OCI-LY7 (cell line): Measurements from ENCODE around the gene ARL15. TPM values are rescaled to one million over a fixed set of nuclear protein-coding genes. Genes with fewer than 3 reads are reported as not detected.

Experiments used
- BruUV-seq: library from RNA; stranded (reverse); fragments of 400-500 nt; replicated peaks from 2 replicates; lab custom pipeline; 2021; lab: Mats Ljungman, UMichigan
- CTCF ChIA-PET: fragments of 300-600 bp; sonication (Branson Sonifier 250); formaldehyde crosslinking; loops from one replicate; lab custom pipeline; 2022; ENCODE audit warnings: antibody characterized with exemption; ENCODE audit not compliant: unreplicated experiment; lab: Charles Lee
- POLR2A ChIA-PET: fragments of 300-600 bp; sonication (Branson Sonifier 250); formaldehyde crosslinking; loops from one replicate; lab custom pipeline; 2022; ENCODE audit warnings: antibody characterized with exemption; lab: Charles Lee
- DNase-seq: peaks from one replicate; pipeline ENCODE4 v3.0.0-alpha.2; 2015; ENCODE audit warnings: low spot score
- H2AFZ ChIP-seq: fragments of 200-600 bp; sonication (generic), shearing (Covaris generic); 2 replicates; pipeline ENCODE4 v1.6.1; 2014; ENCODE audit warnings: mild to moderate bottlenecking, antibody characterized with exemption, low read length, moderate library complexity
- H3K27ac ChIP-seq: fragments of 200-600 bp; sonication (generic); 2 replicates; pipeline ENCODE4 v1.5.1; 2014; ENCODE audit warnings: mixed run types, low read depth, mild to moderate bottlenecking, moderate library complexity, low read length, inconsistent platforms; ENCODE audit not compliant: poor library complexity, severe bottlenecking
- H3K36me3 ChIP-seq: fragments of 200-600 bp; sonication (generic); 2 replicates; pipeline ENCODE4 v1.6.1; 2014; ENCODE audit warnings: mild to moderate bottlenecking, antibody characterized with exemption, low read length, moderate library complexity, mixed read lengths; ENCODE audit not compliant: insufficient read depth
- H3K4me1 ChIP-seq: fragments of 200-600 bp; sonication (generic); 2 replicates; pipeline ENCODE4 v1.5.1; 2014; ENCODE audit warnings: mild to moderate bottlenecking, low read length; ENCODE audit not compliant: insufficient read depth, poor library complexity, severe bottlenecking
- H3K4me2 ChIP-seq: fragments of 200-600 bp; sonication (generic); 2 replicates; pipeline ENCODE4 v1.6.1; 2014; ENCODE audit warnings: mild to moderate bottlenecking, low read length
- H3K4me3 ChIP-seq: fragments of 200-600 bp; sonication (generic); 2 replicates; pipeline ENCODE4 v1.5.1; 2014; ENCODE audit warnings: mild to moderate bottlenecking, low read depth, low read length; ENCODE audit not compliant: poor library complexity, severe bottlenecking
- H3K79me2 ChIP-seq: fragments of 200-600 bp; sonication (generic); 2 replicates; pipeline ENCODE4 v1.6.1; 2016; ENCODE audit warnings: low read depth, mild to moderate bottlenecking, low read length, moderate library complexity, mixed read lengths; ENCODE audit not compliant: insufficient read depth
- H3K9me2 ChIP-seq: fragments of 200-600 bp; sonication (generic); 2 replicates; pipeline ENCODE4 v1.6.1; 2016; ENCODE audit warnings: mild to moderate bottlenecking, low read length, mixed read lengths; ENCODE audit not compliant: insufficient read depth
- H3K9me3 ChIP-seq: fragments of 200-600 bp; sonication (generic); 2 replicates; pipeline ENCODE4 v1.6.1; 2014; ENCODE audit warnings: mild to moderate bottlenecking, mixed run types, low read length, mixed read lengths
- H4K20me1 ChIP-seq: fragments of 200-600 bp; sonication (generic); 2 replicates; pipeline ENCODE4 v1.6.1; 2014; ENCODE audit warnings: mild to moderate bottlenecking, antibody characterized with exemption, low read length, moderate library complexity, mixed read lengths; ENCODE audit not compliant: insufficient read depth
- EZH2phosphoT487 ChIP-seq: fragments of 200-600 bp; sonication (generic); IDR thresholded peaks from 2 replicates; pipeline ENCODE4 v1.6.1; 2018; ENCODE audit warnings: low read depth, borderline replicate concordance, mild to moderate bottlenecking, mixed run types, antibody characterized with exemption, low read length, moderate library complexity, mixed read lengths
- intact Hi-C: fragments of 100-400 bp; cut with micrococcal nuclease; formaldehyde crosslinking; loops from one replicate; pipeline ENCODE4 v1.10.0; 2022; ENCODE audit not compliant: unreplicated experiment
- total RNA-seq, 2 experiments: library from RNA; depleted of rRNA in 1 of 2; stranded (reverse); fragments of >200 nt in 1 of 2; shearing (Covaris generic) in 1 of 2; gene quantifications; 2 replicates each; pipeline ENCODE4 v1.2.3, GENCODE V29; 2014 to 2022
- TF ChIP-seq, protein P1 (sequence below): fragments of 200-600 bp; sonication (generic); conservative IDR thresholded peaks from 2 replicates; pipeline ENCODE4 v1.5.1; 2014; ENCODE audit warnings: mild to moderate bottlenecking, antibody characterized with exemption, low read length, moderate library complexity, mixed read lengths

Gene ARL15
- total RNA-seq, 2 experiments from 2014 or later, result 18.8 to 24.4 TPM

DNA sequence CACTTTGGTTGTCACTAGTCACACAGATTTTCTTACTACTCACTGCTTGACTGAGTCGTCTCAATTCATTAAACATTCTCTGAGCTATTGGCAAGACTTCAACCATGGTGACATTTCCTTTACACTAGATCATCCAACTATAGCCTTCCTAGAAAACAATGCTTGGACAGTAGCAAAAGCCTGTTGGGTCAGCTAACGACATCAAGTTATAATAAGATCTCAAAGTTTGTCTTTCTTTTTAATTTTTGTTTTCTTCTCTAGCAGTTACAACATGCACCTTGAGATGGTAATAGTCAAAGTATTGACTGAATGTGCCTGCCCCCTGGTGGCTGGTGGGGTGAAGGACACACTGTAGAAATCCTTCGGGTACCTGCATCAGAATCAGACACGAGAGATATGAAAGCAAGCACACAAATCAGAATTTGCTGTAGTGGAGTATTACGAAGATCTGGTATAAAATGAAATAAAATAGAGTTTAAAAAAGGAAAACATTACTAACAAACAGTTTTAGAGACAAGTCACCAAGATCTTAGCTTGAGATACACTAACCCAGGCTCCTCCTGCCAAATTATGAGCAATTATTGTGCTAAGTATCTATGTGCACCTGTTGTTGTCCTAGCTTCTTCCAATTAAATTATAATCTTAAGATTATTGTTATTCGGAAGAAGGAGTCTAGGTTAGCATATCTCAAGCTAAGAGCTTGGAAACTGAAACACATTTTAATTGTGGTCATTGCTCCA, 81.2 kb downstream of the ARL15 start:
- no peaks in the 10 kb centered on the region for H3K9me3 ChIP-seq
- peak; percentile 69 for DNase-seq
- no peaks in the 10 kb centered on the region for H3K9me2 ChIP-seq
- no peak overlapping the region for H3K27ac ChIP-seq
- H3K4me3 ChIP-seq, result no peak overlapping the region
- no peaks in the 10 kb centered on the region for H3K79me2 ChIP-seq
- ChIA-PET POLR2A (interaction anchor here (0.6 to 1.3 kb wide), 3 partner anchors 101 to 987 kb away, joined by 3 to 6 read pairs (median 4); no protein-coding TSS in a partner anchor), CTCF (no interaction called here)
- TF ChIP-seq, protein P1, sequence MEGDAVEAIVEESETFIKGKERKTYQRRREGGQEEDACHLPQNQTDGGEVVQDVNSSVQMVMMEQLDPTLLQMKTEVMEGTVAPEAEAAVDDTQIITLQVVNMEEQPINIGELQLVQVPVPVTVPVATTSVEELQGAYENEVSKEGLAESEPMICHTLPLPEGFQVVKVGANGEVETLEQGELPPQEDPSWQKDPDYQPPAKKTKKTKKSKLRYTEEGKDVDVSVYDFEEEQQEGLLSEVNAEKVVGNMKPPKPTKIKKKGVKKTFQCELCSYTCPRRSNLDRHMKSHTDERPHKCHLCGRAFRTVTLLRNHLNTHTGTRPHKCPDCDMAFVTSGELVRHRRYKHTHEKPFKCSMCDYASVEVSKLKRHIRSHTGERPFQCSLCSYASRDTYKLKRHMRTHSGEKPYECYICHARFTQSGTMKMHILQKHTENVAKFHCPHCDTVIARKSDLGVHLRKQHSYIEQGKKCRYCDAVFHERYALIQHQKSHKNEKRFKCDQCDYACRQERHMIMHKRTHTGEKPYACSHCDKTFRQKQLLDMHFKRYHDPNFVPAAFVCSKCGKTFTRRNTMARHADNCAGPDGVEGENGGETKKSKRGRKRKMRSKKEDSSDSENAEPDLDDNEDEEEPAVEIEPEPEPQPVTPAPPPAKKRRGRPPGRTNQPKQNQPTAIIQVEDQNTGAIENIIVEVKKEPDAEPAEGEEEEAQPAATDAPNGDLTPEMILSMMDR, result peak; percentile 99
- TF ChIP-seq EZH2phosphoT487, result no peak
- H4K20me1 ChIP-seq, result no peaks in the 10 kb centered on the region; the same call in 1 of the 2 replicates
- peaks cover 6% of the 10 kb centered on the region for H3K4me1 ChIP-seq
- intact Hi-C loops, result loop anchor here (5.0 kb wide), 1 partner anchor 1057 kb away; no protein-coding TSS in a partner anchor
- H3K4me2 ChIP-seq, result no peak overlapping the region
- no TSS peak for BruUV-seq
- H2AFZ ChIP-seq, result no peak overlapping the region
- no peaks in the 10 kb centered on the region for H3K36me3 ChIP-seq

DNA sequence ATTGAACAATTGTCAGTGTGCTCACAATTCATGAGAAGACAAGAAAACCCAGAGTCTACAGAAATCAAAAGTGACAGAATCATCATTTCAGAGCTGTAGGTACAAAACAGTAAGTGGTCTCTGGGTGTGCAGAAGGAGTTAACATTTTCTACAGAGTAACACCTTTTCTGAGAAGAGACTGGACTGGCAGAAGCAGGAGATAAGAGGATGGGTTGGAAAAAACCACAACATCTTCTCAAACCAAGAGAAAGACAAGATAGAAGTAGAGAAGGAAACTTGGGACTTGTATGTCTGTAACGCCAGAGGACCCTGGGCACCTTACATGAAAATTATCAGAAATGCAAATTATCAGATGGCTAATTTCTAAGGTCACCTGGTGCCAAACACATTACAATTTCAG, 82.6 kb downstream of the ARL15 start:
- Histone ChIP-seq H3K27ac (no peak overlapping the region), H2AFZ (no peak overlapping the region), H3K4me3 (no peak overlapping the region), H3K4me2 (no peak overlapping the region), H3K4me1 (peaks cover 6% of the 10 kb centered on the region), H3K79me2 (no peaks in the 10 kb centered on the region), H3K9me2 (no peaks in the 10 kb centered on the region), H3K9me3 (no peaks in the 10 kb centered on the region), H3K36me3 (no peaks in the 10 kb centered on the region), H4K20me1 (no peaks in the 10 kb centered on the region; the same call in 1 of the 2 replicates)
- CTCF ChIA-PET, result no interaction called here
- no TSS peak for BruUV-seq
- intact Hi-C loops, result loop anchor here (5.0 kb wide), 1 partner anchor 1055 kb away; no protein-coding TSS in a partner anchor
- TF ChIP-seq, protein P1, result no peak
- TF ChIP-seq EZH2phosphoT487, result no peak
- no peak for DNase-seq
- POLR2A ChIA-PET, result interaction anchor here (1.3 to 1.6 kb wide), 2 partner anchors 14 to 26 kb away, joined by 3 to 4 read pairs; no protein-coding TSS in a partner anchor
